KG1 (cell line): Measurements from ENCODE around the gene SSPN.

Experiments used
- DNase-seq: peaks from one replicate; lab custom pipeline; 2025; lab: John Stamatoyannopoulos, UW

Gene SSPN

DNA sequence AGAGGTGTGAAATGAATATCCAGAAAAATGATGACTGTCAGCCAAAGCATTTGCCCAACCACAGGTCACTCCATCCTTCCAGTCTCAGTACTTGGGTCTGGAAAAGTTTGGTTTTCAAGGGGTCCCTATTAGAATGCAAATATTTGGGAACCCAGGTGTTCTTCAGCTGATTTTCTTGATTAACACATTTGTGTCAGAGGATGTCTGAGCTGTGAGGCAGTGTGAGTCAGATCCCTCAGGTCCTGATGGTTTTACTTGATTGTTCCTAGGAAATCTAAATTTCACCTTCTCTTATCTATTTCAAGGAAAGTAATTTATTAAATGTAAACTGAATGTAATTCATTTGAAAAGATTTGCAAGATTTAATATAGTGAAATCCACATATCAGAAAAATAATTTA, 71.5 kb downstream of the SSPN start:
- DNase-seq = no peak

DNA sequence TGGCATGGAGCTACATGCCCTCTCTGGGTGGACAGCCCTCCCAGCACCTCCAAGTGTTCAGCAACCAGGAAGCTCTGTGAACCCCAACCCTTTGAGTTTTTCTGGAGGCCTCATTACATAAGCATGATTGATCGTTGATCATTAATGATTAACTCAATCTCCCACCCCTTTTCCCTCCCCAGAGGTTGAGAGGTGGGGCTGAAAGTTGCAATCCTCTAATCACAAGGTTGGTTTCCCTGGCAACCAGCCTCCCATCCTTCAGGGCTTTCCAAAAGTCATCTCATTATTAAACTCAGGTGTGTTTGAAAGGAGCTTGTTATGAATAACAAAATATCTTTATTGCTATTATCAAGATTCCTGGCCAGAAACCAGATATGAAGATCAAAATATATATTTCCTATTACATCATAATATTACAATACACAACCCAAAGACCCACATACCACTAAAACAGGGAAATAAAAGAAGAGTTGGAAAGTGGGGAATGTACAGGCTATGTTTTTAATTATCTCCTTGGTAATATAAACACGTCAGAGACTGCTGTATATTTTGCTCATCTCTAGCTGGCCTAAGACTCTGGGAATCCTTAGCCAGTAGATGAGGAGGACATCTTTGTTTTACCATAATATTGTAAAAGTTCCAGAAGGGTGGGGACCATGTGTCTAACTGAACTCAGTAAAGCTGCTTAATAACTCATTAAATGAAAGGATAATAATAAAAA, 73.6 kb downstream of the SSPN start:
- no peak for DNase-seq

DNA sequence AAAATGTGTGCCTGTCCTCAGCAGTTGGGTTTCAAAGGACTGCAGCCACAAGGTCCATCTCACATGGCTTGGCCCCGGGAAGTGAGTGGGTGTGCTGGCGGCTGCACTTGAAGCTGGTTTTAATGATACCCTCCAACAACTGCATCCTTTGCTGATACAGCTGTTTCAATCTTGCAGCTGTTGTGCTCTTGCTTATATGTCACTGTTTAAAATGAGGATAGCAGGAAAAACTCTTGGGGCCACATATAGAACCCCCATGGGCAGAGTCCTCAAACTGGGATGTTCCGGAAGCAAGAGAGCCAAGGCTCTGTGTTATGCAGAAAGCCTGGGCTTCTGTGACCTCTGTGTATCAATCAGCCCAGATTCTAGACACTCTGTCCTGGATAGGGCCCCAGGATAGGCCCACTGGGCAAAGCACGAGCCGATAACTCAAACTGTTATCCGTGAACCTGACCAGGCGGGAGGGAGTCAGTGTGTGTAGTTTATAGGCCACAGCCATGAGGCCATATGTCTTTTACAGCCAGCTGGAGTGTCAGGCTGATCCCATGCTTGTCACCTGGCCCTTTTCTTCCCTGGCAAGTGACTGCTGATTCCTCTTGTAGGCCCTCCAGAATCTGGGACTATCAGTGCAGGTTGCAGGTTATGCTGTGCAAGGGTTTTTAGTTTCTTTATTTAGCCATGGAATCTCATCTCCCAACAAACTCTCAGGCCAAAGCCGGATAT, 74.3 kb downstream of the SSPN start:
- no peak for DNase-seq

DNA sequence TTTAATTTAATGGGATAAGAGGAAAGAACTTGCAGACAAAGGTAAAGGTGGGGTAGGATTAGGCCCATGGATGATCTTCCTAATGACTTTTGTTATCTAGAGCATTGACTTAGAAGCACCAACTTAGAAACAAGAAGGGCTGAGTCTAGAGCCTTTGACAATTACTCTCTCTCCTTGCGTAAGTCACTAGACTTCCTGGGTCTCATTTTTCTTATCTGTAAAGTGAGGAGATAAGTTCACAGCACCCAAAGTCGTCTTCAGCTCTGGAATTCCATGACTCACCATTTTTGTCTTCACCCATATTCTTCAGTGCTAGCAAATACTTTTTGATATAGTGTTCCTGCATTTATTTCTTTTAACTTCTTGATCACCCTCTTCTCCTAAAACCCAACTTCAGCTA, 75.7 kb downstream of the SSPN start:
- DNase-seq = no peak

DNA sequence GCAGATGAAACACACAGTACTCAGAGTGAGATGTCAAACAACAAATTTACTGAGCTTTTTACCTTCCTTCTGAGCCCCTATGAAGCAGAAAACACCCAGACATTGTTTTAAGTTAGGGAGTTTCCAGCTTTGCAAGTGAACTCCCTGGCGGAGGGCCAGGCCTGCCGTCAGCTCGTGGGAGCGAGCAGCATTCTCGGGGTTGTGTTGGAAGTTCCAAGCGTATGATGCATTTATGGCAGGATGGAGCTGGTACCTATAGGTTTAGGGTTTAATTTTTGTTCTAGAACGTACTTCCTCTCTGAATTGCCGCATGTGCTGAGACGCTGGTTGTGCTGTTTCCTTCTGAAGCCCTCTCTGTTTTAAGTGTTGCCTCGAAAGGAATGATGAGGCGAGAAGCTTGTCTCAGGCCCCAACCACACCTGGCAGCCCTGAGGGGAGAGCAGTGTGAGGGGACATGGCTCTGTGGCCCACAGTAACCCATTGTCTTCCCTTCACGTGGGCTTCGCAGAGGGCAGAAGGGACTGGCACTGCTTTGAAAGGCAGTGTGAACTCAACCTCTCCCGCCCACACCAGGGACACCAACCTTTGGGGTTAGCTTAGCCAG, 76.6 kb downstream of the SSPN start:
- DNase-seq = no peak

DNA sequence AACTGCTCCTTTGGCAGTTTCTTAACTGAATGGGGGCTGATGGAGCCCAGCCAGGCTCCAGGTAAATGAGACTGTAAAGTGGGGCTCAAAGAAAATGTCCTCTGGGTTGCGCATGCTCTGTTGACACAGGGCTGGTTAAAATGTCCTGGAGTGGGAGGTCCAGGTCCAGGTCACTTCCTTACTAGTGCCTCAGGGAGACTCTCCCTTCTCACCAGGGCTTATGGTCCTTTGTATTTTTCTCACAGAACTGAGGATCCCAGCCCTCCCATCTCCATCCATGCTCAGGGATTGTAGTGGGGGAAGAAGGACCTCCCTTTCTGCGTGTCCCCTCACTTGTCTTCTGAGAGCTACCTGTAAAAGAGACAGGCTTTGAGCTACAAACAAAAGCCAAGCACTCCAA, 77.5 kb downstream of the SSPN start:
- no peak for DNase-seq

DNA sequence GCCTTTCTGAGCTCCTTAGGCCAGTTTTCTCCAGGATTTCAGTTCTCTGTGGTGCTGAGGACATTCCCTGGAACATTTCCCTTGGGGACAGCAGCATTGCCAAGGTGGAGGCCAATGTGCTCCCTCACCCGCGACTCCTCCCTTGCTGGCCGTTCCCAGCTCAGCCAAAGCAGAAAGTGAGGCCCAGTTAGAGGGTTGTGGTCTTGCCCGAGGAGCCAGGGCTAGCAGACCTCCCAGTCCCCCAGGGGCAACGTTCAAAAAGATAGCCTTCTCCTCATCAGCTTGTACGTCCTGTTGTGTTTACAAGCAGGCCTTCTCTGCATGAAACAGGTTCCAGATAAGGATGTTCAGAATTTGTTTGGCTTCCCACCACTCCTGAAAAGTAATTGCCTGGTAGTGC, 78.4 kb downstream of the SSPN start:
- no peak for DNase-seq

DNA sequence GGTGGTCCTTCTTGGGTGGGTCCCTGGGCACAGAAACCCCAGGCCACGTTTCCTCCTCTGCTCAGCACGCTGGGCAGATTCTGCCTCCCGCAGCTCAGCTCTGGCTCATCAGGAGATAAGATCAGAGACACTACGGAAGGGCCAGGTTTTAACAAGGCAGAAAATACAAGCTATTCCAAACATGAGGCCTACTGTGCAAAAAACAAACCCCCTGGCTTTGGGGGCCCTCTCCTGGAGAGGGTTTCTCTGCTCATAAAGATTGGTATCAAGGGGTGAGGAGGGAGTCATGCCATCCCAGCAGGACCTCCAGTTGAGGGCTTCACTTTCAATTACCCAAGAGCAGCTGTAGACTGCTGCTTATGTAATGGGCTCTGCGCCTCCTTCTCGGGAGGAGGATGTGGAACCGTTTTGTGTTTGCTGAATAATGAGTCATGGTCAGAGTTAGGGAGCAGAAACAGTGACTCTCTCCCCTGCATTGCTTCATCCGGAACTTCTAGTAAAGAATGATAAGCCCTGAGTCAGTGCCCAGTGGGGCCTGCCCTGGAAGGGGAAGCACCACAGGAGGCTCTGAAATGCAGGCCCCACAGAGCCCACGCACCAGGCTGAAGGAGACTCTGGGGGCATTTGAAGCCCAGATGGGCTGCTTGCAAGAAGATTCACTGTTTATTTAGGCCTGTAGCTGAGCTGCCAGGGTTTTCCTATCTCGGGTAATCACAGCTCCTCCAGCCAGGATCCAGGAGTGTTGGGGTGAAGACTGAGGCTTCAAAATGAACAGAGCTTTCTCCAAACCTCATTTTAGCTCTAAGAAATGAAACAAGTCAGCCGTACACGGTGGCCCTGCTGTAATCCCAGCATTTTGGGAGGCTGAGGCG, 79.3 kb downstream of the SSPN start:
- peak; percentile 99 for DNase-seq

DNA sequence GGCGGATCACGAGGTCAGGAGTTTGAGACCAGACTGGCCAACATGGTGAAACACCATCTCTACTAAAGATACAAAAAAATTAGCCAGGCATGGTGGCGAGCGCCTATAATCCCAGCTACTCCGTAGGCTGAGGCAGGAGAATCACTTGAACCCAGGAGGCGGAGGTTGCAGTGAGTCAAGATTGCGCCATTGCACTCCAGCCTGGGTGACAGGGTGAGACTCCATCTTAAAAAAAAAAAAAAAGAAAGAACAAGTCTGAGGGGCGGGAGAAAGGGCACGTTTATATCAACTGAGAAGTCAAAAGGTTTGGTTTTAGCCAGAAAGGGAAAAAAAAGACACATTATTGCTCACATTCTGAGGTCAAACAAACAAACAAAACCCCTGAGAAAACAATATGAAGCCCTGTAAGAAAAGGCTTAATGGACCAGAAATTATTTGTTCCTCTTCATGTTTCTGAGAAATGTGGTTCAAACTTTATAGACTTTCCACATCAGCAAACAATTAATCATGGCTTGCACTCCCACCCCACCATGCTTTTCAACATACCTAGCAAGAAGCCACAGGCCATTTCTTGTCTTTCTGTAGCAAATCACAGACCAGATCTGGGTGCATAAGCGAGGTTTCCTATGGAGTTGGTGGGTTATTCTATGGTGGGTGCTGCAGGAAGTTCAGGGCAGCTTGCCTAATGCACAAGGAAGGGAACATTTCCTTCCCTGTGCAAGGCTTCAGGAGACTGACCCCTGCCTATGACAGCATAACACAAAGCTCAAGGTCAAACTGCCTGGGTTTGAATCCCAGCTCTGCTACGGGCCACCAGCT, 80.1 kb downstream of the SSPN start:
- DNase-seq = peak; percentile 55

DNA sequence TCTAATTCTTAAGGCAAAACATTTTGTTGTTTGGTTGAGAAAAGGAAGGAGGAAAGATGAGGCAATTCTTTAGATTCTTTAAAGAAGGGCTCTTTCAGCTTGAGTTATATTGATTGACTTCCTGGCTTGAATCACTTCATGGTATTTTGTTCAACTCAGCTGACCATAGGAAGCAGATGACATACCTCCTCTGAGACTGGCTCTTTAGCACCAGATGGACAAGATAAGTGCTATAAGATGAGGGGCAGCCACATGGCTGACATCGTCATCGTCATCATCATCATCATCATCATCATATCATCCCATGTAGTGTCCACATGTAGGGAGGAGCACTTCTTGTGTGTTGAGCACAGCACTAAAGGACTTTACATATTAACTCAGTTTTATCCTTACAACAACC, 81.3 kb downstream of the SSPN start:
- no peak for DNase-seq

DNA sequence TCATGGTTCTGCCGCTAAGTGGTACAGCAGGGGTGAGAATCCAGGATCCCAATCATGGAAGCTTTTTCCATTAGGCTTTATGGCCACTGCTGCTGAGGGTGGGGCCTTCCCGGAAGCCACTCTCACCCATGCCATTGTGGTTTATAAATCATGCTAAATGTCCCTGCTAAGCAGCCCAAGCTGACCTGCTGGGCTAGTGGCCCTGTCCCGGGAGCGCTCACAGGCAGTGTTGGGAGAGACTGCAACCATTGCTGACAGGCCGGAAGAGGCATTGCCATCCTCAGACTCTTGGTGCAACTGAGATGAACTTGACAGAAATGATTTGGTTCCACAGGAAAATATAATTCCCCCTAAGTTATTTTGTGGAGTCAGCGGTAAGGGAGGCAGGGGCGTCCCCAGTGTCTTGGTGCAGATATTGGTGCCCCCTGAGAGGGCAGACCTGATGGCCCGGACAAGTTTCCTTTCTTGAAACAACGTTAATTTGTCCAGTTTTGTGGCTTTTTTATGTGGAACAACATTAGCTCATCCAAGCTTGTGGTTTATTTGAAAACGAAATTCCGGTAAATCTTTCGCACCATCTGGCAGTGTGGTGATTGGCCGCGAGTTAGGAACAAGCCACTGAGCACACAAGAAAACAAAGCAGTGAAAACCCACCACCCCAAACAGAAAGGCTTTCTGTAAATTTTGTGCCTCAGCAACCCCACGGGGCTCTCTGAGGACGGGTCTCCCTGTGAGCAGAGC, 82.3 kb downstream of the SSPN start:
- DNase-seq = peak; percentile 80

DNA sequence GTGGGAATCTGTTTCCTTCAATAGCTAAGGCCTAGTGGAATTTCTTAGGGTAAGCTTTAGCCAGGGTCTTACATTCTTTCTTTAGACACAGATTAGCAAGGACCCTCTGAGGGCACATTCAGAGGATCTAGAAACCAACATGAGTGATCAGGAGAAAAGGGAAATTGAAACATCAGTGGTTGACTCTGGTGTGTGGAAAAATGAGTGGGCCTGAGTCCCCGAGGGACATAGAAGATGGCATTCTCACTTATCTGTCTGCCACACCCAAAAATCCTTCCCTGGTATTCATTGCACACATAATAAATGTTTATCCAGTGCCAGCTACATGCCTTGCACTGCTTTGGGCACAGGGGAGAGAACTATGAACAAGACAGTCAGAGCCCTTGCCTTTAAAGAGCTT, 82.9 kb downstream of the SSPN start:
- no peak for DNase-seq

DNA sequence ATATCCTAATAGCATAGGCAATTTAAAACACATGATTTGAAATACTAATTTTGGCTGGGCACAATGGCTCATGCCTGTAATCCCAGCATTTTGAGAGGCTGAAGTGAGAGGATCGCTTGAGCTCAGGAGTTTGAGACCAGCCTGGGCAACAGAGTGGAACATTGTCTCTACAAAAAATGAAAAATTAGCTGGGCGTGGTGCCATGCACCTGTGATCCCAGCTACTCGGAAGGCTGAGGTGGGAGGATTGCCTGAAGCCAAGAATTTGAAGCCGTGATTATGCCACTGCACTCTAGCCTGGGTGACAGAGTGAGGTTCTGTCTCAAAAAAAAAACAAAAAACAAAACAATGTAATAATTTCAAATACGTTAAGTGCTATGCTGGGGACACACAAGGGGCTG, 83.3 kb downstream of the SSPN start:
- no peak for DNase-seq

DNA sequence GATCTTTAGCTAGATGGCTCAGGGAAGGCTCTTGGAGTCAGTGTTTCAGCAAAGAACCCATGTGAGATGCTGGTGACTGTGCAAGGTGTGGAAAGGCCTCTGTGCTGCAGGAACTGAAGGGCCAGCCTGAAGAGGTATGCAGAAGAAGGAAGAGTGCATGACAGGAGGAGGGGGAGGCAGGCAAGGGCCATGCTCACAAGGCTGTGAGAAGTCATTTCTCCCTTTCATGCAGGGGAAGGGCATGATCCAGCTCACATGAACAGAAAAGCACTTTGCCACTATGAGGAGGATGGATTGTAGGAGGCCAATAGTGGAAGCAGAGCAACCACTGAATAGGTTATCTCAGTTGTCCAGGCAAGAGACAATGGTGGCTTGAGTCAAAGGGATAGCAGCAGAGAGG, 83.7 kb downstream of the SSPN start:
- no peak for DNase-seq

DNA sequence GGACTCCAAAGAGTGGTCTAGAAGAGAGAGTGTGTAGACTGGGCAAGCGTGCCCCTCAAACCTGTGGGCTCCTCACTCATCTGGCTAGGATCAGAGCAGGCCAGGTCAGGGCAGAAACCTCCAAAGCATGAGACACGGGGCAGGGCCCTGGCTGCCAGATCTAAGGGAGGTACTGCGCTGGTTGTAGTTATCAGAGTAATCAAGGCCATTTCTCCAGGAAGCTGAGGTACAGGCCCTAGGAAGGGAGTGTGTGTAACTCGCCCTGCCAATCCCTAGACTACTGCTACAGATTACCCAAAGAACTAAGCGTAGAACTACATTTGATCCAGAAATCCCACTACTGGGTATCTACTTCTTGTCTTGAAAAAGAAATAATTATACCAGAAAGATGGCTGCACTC, 84.5 kb downstream of the SSPN start:
- DNase-seq = no peak

DNA sequence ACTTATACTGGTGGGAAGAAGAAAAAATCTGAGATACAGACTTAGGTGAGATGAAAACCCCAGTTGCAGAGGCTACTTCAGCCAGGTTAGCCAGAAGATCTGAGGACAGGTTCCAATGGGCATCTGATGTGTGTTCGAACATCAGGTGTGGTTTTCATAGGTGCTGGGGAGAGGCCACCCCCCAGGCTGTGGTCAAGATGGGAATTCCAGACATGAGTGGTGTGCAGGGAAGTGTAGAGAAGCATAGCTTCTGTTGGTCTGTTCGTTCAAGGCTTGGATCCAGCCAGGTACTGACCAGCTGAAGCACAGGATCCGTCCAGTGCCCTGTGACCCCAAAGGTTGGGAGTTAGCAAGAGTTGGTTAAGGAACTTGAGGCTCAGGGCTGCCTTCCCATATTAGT, 85.5 kb downstream of the SSPN start:
- DNase-seq = no peak

DNA sequence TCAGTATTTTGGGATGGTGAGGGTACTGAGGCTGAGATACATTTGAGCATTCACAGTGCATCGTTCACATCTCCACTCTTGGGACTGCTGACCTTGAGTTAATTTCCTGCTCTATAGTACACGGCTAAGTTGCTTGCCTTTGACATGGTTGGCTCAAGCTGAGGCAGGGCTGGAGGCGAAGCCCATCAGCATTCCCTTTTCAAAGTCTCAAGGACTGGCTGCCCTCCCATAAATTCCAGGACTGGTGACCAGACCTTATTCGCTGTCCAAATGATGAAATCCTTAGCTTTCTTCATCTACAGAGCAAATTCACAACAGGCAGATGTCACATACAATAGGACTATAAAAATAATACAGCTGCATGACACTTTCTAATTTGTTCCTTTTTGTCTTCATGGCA, 85.9 kb downstream of the SSPN start:
- no peak for DNase-seq

DNA sequence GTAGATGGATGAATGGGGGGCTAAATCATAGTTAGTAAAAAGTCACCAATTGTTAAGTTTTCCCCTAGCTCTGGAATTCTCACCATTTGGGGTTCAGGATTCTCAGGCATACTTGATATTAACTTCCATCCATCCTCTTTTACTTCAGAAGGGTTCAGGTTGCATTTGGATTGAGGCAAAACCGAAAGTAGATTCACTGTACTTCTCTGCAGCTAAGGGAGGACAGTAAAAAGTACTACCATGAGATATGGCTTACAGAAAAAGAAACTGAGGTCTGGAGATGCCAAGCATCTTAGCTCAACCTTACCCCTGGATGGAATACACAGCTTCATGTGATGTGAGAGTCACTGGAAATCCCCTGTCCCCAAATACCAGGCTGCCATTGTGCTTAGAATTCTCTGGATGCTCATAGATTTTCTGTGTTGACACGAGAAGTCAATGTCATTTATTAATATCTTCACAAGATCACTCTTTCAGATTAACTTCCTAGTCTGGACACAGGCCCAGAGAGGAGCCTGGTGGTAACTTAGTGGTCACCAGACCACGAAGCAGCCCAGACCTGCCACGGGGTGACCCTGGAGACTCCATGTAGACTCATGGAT, 87.1 kb downstream of the SSPN start:
- DNase-seq = no peak

DNA sequence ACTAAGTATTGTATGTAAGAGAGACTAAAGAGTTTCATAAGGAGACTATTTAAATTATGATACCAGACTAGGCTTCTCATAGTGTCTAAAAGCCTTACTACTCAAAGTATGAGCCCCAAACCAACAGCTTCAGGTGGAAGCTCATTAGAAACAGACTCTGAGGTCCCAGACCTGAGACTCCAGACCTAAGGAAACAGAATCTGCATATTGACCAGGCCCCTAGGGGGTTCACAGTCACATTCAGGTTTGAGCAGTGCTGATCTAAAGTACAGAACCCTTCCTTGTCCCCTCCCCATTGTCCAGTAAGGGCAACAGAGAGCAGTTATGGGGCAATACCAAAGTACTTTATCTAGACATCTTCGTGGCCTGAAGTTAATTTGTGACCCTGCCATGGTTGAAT, 87.7 kb downstream of the SSPN start:
- DNase-seq = no peak

DNA sequence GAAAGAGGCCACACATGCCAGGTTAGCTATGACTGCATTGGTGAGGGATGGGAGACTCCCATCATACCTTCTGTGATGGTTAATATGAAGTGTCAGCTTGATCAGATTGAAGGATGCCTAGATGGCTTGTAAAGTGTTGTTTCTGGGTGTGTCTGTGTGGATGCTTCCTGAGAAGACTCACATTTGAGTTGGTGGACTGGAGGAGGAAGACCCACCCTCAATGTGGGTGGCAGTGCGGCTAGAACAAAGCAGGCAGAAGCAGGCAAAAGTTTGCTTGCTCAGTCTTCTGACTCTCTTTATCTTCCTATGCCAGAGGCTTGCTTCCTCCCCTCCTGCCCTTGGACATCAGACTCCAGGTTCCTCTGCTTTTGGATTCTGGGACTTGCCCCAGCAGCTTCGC, 88.2 kb downstream of the SSPN start:
- DNase-seq = no peak

DNA sequence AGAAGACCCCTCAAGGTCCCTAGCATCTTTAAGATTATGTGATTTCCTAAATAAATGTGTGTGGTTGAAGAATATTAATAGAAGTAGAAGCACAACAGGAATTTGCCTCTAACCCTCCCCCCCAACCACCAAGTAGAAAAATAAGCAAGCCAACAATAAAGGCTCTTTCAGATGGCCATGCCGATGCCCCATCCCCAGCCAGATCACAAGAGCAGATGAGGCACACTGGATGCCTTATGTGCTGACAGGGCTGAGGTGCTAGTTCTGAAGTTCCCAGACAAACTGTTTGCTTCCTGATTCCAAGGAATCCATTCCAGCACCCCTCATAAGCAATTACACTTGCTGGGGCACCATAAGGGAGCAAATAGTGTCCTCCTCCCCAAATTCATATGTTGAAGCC, 90.0 kb downstream of the SSPN start:
- no peak for DNase-seq
